Occipital lobe (tissue), 2 donors: Measurements from ENCODE around the gene DSG4. TPM values are rescaled to one million over a fixed set of nuclear protein-coding genes. Genes with fewer than 3 reads are reported as not detected.
"Not testable (repeated sequence)": the region's sequence is repeated elsewhere in the genome, so short reads cannot be mapped to it uniquely, and the experiment has no call there.

ENCODE experiments used
- DNase-seq: peaks from one replicate; lab custom pipeline; 2025; lab: John Stamatoyannopoulos, UW
- total RNA-seq: library from RNA; depleted of rRNA; stranded (reverse); fragments of >200 nt; gene quantifications from one replicate; pipeline ENCODE4 v1.2.3, GENCODE V29; 2014

DSG4 gene, protein sequence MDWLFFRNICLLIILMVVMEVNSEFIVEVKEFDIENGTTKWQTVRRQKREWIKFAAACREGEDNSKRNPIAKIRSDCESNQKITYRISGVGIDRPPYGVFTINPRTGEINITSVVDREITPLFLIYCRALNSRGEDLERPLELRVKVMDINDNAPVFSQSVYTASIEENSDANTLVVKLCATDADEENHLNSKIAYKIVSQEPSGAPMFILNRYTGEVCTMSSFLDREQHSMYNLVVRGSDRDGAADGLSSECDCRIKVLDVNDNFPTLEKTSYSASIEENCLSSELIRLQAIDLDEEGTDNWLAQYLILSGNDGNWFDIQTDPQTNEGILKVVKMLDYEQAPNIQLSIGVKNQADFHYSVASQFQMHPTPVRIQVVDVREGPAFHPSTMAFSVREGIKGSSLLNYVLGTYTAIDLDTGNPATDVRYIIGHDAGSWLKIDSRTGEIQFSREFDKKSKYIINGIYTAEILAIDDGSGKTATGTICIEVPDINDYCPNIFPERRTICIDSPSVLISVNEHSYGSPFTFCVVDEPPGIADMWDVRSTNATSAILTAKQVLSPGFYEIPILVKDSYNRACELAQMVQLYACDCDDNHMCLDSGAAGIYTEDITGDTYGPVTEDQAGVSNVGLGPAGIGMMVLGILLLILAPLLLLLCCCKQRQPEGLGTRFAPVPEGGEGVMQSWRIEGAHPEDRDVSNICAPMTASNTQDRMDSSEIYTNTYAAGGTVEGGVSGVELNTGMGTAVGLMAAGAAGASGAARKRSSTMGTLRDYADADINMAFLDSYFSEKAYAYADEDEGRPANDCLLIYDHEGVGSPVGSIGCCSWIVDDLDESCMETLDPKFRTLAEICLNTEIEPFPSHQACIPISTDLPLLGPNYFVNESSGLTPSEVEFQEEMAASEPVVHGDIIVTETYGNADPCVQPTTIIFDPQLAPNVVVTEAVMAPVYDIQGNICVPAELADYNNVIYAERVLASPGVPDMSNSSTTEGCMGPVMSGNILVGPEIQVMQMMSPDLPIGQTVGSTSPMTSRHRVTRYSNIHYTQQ
- total RNA-seq: not detected

DNA sequence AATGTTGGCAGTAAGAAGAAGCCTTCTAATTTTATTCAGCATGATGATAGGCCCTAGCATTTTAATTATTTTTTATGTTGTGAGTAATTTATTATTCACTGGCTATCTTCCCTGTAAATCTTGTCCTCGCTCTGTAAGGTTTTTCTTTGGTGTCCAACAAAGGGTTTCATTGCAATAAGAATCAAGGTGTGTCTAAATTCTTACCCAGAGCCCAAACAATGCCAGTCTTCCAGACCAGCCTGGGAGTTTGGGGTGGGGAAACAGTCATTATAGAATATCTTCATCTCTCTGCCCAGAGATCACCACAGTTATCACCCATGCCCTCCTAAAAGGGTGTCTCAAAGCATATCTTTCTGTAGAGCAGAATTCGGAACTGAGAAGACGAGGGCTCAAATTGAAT is at the start of gene DSG4:
Gene DSG4 (plus strand): TSS at position 301 of the 400 bp plus-strand sequence. CDS start 135 bp downstream, outside the sequence.
- no peak for DNase-seq

DNA sequence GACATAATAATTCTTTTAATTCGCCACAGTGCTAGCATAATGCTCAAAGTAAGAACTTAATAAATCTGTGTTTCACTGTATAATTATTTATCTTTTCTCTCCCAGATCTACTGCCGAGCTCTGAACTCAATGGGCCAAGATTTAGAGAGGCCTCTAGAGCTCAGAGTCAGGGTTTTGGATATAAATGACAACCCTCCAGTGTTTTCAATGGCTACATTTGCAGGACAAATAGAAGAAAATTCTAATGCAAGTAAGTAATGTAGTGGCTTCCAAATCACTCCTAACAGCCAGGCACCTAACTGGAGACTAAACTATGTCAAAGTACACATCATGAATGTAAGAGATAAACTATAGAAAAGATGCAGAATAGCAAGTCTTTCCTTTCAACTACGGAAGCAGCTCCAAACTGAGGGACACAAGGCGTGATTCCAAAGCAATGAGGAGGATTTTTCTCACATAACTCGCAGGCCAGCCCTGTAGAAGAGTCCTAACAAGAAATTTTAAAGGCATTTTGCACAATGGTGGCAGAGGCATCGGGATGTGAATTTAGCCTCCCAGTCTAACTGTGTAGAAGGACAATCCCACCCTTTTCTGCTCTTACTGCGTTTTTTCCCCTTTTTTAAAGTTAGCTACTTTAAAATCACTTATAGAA is 46.7 kb upstream of the DSG4 start:
- no peak for DNase-seq

DNA sequence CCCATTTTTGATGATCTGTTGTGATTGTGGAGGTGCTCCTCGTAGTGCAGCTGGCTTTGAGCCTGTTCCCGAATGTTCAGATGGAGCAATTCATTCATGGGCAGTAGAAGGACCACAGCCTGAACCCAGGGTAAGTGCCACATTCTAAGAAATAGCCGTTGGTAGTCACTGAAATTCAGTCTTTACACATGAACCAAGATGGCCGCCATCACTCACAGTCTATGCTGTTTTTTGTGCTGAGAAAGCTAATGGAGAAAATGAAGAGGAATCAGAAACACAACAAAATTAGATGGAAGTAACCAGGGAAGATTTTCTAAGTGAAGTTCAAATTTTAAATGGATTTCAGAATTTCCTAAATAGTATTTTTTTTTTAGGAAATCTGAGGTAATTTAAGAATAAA is 33.1 kb upstream of the DSG4 start:
- no peak for DNase-seq

DNA sequence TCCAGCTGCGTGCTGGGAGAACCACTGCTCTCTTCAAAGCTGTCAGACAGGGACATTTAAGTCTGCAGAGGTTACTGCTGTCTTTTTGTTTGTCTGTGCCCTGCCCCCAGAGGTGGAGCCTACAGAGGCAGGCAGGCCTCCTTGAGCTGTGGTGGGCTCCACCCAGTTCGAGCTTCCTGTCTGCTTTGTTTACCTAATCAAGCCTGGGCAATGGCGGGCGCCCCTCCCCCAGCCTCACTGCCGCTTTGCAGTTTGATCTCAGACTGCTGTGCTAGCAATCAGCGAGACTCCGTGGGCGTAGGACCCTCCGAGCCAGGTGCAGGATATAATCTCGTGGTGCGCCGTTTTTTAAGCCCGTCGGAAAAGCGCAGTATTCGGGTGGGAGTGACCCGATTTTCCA is 23.2 kb upstream of the DSG4 start:
- not testable (repeated sequence) for DNase-seq

DNA sequence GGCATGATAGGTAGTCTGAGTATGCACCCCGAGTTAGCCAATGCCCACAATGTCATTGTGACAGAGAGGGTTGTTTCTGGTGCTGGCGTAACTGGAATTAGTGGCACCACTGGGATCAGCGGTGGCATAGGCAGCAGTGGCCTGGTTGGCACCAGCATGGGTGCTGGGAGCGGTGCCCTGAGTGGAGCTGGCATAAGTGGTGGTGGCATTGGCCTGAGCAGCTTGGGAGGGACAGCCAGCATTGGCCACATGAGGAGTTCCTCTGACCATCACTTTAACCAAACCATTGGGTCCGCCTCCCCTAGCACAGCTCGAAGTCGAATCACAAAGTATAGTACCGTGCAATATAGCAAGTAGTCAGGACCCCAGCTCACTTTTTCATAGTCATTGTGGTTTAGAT is 21.6 kb upstream of the DSG4 start:
- no peak for DNase-seq

DNA sequence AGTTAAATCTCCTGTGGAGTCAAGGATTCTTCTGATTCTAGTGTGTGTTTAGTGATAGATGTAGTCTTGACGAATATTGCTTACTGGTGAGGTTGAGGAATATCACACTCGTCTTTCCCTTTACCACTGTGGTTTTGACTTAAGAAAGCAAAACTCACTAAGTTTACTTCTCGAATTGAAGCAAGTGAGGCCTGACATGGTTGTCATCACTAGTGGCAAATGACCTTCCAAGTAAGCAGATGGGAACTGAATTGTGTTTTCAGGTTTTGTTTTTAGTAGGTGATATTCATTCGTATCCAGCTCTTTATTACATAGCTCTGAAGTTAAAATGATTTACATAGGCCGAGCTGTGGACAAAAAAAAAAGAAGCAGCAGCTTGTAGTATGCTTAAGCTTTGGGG is 20.6 kb upstream of the DSG4 start:
- no peak for DNase-seq

DNA sequence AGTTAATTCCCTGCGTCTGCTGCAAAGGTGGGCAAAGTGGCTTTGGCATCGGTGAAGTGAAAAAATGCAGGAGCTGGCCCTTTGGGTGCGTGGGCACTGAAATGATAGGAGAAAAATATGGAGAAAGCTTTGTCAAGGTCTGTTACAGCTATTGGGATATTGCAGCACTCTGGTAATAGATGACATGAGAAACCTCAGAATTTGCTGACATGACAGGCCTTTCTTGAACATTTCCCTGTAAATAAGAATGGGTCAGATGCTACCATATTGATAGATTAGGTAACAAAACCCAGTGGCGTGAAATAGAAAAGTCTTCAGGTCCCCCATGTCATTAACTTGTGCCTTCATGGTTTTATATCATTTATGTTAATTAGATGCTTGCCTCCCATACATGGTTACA is 12.4 kb upstream of the DSG4 start:
- no peak for DNase-seq

DNA sequence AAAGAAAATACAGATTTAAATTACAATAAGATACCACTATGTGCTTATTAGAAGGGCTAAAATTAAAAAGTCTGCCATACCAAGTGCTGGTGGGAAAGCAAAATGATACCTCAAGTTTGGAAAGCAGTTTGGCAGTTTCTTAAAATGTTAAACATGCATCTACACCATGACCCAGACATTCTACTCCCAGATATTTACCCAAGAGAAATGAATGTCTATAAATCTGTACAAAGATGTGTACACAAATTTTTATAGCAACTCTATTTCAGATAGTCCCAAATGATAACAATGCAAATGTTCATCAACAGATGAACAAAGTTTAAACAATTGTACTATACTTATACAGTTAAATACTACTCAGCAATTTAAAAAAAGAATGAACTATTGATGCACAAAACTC is 7.1 kb upstream of the DSG4 start:
- DNase-seq: no peak

DNA sequence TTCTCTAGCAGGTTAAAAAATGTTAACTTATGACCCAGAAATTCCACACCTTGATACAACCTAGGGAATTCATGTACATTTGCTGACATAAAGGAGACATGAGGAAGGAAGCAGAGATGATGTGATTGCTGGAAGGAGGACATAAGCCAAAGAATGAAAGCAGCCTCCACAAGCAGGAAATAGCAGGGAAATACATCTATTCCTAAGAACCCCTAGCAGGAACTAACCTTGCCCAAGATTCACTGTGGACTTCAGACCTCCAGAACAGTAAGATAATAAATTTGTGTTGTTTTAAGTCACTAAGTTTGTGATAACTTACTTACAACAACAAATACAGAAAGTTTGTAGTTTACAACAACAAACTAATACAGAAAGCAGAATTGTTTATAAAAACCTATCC is 4.6 kb upstream of the DSG4 start:
- no peak for DNase-seq

DNA sequence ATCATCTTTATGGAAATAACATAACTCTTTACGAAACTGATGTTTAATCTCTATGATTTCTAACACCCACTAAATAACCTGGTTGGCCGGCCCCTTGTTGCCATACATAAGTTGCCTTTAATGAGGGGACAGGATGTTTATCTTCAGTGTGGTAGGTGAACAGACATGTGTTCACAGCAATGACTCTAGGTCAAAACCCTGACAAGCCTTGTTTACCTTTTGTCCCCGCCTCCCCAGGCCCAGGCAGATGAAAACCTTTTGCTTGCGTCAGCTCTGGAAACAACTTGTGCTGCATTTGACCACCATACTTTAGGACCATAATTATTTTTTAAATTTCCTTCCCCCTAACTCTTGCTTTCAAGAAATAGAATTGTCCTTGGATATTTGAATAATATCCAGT is 2.9 kb upstream of the DSG4 start:
- DNase-seq: no peak

DNA sequence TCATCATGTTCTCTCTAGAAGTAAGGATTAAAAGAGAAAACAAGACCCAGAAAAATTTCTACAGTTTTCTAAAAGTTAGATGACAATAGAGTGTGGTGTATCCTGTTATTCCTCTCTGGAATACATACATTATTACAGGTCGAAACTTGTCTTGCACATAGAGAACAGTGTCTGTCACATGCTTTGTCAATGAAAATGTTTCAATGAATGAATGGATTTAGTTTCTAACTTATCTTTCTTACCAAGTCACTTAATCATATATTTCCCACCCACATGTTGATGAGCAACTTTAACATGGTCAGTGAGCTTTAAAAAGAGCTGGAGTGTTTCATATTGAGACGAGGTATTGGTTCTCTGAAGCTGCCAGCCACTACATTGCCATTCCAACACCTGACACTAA is 4.3 kb downstream of the DSG4 start:
- DNase-seq: no peak

DNA sequence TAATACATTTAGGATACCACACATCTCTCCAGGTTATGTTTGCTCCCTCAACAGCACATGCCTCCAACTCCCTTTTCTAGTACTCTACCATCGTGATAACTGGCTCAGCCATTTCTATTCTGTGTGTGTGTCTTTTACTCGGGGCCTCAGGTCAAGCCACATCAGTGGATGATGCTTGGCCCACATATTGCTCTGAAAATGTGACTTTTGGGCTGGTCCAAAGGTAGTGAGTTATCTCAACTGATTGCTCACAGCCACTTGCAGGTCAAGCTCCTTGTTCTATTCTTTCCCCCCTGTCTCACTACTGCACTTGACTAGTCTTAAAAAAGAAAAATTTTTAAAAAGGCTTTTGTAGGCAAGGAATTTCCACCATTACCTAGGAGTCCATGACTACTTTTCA is 5.5 kb downstream of the DSG4 start:
- no peak for DNase-seq

DNA sequence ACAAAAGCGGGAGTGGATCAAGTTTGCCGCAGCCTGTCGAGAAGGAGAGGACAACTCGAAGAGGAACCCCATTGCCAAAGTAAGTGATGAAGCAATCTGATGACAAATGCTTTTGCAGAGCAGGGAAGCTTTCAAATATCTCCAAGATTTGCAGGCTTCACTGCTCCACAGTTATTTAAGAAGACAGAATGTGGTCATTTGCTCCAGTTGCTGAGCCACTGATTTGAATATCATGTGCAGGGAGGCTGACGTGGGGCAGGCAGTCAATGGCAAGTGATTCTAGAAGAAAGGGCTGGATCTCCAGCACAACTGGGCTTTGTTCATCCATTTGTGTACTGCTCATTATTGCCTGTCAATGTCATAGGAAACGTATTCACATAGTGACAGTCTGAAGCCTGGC is 10.2 kb downstream of the DSG4 start:
- no peak for DNase-seq

DNA sequence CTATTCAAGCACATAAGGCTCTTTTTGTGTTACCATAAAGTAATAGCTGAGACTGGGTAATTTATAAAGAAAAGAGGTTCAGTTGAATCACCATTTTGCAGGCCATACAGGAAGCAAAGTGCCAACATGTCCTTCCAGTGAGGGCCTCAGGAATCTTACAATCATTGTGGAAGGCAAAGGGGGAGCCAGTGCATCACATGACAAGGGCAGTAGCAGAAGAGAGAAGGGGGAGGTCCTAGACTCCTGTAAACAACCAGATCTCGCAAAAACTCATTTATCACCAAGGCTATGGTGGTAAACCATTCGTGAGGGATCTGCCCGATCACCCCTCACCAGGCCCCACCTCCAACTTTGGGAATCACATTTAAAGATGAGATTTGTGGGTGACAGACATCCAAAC is 16.7 kb downstream of the DSG4 start:
- no peak for DNase-seq

DNA sequence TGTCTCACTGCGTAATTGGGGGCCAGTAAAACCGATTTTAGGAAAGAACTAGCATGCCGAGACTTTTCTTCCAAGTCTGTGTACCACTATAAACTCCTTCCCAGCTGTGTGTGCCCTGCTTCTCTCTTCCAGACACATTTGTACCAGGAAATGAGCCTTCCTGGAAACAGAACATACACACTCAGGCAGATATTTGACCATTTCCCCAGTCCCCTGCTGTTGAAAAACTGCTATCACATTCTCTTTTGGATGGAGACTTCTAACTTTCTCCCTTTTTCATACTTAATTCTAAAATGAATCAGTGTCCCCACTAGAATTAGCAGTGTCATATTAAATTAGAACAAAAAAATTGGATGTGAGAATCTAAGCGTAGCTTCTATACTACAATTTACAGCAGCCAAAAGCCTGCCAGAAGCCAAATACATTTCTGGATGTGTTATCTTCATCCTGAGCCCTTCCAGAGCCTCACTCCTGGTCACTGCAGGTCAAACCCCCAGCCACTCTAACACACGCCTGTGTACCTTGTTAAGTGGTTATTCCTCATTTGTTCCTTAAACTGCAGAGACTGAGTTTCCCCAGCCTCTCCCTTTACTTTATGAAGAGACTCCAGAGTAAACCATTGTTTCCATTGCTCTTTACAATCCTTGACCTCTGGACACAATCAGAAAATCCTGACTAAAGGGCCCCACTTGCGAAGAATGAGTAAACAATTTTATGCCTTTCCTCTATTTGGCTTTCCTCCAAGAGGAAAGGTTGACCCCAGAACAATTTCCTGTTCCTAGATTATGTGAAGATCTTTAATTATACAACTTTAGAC is 20.4 kb downstream of the DSG4 start:
- no peak for DNase-seq

DNA sequence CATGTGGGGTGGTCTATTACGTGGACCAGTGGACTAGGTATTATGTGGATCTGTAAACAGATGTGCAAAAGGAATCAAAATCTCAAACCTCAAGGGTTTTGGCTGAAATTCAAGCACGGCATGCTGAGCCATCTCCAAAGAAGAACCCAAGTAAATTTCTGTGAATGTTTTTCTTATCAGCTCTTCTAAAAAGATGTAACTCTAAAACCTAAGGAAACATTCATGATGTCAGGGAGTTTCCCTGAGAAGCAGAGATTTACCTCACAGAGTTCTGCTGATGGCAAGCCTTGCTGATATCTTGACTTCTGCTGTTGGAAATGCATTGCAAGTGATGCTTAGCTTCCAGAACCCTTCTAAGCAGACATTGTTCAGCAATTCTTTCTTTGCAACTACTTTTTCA is 21.6 kb downstream of the DSG4 start:
- DNase-seq: no peak

DNA sequence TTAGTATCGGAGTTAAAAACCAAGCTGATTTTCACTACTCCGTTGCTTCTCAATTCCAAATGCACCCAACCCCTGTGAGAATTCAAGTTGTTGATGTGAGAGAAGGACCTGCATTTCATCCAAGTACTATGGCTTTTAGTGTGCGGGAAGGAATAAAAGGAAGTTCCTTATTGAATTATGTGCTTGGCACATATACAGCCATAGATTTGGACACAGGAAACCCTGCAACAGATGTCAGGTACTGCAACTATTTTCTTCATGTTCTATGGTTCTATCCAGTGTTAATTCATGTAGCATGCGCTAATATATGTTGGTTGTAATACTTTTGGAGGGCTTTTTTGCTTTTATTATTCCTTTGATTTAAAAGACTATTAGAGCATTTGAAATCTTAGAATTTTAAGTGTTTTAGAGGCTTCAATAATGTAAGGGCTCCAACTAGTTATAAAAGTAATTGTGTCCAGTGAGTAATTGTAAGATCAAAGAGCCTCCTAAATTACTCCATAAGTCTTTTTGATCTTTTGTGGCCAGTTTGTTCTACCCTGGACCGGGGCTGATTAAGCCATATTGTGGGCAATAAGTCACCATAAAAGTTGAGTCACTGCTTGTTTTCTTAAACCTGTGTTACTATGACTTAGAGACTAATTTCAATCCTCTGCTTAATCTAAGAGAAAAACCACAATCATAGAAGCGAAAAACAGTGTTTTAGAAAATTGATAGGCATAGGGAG is 22.9 kb downstream of the DSG4 start:
- DNase-seq: no peak

DNA sequence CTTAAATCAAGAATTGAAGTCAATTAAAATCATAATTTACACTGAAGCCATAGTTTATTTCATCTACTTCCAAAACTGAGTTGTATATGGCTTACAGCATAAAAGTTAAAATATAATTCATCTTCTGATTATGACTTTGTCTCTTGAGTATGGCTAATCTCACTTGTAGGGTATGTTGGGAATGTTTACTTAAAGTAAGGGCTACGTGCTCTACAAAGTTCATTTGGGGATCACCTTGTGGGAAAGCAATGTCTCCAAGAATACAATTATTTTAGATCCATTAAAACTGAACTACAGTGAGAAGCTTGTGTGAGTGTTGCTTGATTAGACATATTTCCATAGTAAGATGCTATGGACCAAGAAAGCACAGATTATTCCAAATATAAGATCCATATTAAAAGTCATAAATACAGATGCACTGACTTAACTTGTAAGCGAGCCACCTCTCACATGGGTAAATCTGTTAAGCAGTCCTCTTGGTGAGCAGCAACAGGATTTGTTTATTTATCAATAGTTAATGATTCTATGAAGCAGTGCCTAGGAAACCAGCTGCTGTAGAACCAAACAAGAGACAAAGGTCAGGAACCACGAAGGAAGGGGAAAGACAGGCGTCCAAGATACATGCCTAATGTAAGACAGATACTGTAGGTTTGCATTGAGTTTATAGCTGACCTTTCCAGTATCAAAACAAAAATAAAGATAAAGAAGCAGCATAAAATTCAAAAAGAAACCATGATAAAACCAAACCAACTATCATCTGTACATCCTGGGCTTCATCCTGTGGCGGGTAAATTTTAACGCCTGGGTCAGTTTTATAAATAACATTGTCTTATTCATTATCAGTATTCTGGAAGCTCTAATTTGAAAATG is 24.8 kb downstream of the DSG4 start:
- DNase-seq: no peak

DNA sequence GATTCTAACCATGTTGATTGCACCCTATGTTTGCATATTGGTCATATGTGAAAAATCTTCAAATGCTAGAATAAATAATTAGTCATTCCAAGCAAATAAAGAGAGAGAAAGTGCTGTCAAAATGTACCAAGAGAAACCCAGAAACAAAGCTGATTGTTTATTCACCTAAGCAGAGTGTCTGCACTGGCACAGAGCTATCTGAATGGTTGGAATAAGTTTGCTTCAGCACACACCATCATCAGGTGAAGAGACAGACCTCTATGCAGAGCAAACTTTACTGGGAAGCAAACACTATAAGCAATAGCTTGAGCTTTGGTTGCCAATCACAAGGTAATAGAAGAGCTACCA is 25.4 kb downstream of the DSG4 start:
- DNase-seq: no peak

DNA sequence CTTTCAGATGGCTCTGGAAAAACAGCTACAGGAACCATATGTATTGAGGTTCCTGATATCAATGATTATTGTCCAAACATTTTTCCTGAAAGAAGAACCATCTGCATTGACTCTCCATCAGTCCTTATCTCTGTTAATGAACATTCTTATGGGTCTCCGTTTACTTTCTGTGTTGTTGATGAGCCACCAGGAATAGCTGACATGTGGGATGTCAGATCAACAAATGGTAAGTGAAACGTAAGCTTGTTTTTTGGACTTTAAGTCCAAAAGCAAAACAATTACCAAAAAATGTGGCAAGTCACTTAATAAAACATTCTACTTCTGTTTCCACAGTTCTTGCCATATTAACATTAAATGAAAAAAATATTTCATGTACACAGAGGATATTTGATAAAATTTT is 26.8 kb downstream of the DSG4 start:
- no peak for DNase-seq
